Stromal cell of bone marrow (primary cell): ENCODE measurements around the gene ASTN2.
"Not testable (repeated sequence)": the region's sequence is repeated elsewhere in the genome, so short reads cannot be mapped to it uniquely, and the experiment has no call there.

ENCODE experiments used
- DNase-seq: peaks from one replicate; pipeline ENCODE4 v3.0.0-alpha.2; 2012; ENCODE audit warnings: low read depth

The ASTN2 gene

DNA sequence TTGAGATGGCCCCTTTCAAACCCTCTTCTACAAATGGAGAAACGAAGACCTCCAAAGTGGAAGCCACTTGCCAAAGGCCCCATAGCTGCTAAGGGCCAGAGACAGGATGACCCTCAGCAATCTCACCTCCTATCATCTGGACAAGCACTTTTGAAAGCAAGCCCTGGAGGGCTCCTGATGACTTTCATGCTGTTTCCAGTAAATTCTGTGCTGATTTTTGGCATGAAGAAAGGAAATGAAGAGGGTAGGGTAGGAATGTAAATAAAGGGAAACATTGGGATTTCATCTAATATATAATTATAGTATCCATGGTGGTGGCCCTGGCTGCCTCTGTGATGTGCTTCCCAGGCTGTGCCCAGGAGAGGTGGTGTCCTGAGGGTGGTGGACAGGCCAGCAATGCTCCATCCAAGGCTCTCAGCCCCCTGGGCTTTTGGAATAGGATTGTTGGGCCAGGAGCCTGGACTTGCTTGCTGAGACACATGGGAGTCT, 935.8 kb downstream of the ASTN2 start:
- no peak for DNase-seq

DNA sequence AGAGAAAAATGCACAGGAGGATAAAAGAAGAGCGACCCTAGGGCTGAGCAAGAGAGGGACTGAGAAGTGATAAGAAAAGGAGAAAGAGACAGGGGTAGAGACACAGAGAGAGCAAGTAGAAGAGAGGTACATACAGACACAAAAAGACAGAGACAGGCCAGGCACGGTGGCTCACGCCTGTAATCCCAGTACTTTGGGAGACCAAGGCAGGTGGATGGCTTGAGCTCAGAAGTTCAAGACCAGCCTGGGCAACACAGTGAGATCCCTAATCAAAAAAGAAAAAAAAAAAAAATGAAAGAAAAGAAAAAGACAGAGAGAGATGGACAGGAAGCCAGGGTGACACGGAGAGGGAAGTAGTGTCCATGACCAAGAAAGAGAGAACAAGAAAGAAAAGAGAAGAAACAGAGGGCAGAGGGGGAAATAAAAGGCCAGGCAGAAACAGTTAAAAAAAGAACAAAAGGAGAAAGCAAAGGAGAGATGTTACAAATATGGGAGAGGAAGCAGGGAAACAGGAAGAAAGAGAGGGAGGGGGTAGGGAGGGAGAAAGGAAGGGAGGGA, 937.2 kb downstream of the ASTN2 start:
- DNase-seq = no peak

DNA sequence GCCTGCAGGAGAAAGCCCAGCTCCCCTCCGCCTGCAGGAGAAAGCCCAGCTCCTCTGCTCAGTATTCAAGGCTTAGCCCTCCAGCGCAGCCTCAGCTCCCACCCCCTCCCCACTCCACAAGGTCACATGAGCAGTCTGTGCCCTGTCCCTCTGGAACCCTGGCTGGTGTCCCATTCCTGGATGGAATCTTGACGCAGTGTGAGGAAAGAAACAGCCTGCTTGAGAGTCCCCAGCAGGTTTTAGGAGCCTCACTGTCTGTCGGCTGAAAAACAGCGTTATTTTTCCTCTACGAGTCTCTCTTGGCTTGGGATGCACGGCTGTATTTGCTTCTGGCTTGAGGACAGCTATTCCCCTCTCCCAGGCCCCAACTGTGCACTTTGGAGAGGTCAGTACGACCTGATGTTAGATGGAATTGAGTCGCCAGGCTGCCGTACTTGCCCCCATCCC, 937.9 kb downstream of the ASTN2 start:
- no peak for DNase-seq

DNA sequence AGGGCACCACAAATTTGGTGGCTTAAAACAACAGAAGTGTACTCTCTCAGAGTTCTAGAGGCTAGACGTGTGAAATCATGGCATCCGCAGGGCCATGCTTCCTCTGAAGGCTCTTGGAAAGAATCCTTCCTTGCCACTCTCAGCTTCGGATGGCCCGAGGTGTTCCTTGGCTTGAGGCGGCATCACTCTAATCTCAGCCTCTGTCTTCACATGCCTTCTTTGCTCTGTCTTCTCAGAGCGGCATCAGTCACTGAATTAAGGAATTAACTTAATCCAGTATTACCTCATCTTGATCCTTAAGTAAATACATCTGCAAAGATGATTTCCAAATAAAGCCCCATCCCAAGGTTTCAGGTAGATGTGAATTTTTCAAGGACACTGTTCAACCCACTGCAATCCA, 938.9 kb downstream of the ASTN2 start:
- no peak for DNase-seq

DNA sequence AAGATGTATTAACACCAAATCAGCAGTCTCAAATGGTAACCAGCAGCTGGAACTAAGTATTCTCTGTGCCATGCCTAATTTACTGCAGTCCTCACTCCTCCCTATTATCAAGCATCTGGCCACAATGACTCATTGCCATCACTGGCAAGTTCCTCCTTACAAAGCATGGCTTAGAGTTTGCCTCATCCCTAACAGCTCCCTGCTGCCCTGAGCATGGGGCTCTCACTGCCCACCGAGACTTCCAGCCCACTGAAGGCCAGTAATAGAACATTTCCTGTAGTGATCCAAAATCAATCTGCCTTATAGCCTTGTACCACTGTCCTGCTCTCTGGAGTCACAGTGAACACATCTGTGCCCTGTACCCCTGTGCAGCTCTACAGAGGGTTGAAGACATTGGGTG, 939.7 kb downstream of the ASTN2 start:
- no peak for DNase-seq

DNA sequence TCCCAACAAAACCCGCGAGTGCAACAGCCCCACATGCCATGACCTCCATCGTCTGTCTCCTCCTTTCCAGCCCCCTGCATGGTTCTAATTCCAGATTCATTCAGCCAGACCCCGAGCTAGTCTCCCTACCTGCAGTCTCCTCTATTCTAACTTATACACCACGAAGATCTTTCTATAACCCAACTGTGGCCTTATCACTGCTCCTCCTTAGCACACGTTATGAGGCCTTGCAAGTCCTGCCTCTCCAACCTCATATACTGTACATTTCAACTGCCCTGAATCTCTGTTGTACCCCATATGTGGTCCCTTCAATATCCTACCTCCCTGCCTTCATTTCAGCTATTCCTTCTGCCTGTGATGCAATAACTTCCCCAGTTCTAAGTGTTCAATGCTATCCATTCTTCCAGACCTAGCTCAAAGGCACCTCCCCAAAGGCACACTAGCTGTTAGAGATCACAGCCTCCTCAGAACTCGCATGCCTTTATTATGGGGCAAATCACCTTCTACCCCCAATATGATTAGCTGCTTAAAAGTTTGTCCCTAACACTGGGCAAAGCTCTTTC, 942.8 kb downstream of the ASTN2 start:
- DNase-seq = no peak

DNA sequence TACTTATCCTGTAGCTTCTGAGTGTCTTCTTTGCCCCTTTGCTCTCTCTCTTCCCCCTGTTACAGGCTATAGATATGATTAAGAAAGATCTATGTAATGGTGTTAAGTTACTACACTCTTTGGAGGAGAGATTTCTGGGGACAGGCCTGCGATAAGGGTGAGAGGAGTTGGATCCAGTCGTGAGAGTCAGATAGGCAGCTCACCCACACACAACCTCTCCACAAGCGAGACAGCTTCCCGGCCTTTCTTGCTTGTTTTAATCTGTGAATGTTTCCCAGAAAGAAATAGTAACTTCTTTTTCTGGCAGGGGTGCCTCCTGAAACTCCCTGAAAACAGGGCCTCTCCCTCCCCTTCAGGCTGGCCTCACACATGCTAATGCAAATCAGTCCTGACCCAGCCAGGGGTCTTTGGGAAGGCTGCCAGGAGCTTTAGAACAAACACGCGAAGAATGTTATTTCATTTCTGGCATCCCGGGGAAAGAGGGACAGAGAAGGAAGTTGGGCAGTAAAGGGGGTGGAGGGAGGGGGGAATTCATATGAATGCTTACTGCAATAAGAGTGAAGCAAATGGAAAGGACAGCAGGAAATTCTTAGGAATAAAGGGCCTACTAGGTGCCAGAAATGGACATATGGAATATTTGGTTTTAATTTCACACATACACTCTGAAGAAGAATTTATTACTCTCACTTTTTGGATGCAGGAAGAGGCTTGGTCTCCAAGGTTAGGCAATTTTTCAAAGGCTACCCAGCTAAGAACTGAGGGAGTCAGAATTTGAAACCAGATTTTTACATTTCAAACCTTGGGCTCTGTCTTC, 943.6 kb downstream of the ASTN2 start:
- no peak for DNase-seq

DNA sequence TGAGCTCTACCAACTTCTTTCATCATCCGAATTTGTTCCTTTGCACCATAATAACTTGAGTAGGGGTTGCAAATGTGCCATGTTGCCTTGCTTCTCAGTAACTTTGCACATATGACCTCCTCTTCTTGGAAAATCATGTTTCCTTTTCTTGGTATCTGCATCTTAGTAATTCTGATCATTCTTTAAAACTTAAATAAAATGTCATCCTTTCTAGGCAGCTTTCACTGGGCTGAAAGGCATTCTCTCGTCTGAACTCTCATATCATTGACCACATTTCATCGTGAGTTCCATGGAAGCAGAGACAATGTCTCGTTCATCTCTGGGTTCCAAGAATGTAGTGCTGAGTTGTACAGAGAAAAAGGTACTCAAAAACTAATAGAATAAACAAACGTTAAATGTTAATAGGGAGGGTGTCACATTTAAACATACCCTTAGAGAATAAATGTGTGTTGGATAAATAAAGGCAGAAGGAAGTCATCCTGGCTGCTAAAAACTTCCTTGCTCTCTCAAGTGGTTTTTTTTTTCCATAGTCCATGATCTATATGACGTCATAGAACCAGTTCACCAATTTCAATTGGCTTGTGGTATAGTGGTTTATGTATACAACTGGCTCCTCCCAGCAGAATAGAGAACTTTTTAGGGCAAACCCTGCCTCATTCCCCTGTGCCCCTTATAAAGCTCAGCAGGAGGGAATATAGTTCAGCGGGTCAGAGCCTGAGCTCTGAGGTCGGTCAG, 945.9 kb downstream of the ASTN2 start:
- DNase-seq = no peak

DNA sequence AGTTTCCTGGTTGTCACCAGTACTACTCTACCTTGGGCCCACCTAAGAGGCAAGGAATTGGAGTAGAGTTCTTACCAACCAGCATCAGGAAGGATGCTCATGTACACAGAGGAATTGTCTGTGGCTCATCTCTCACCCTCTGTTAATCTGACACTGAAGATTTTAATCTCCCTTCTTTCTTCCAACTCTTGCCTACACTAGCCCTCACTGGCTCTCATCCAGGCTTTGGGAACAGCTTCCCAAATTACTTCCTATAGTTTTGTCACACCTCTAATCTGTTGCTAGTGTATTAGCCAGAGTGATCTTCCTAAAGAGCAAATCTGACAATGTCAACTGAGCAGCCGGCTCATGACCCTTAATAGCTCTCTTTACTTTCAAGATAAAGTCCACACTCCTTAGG, 946.5 kb downstream of the ASTN2 start:
- no peak for DNase-seq

DNA sequence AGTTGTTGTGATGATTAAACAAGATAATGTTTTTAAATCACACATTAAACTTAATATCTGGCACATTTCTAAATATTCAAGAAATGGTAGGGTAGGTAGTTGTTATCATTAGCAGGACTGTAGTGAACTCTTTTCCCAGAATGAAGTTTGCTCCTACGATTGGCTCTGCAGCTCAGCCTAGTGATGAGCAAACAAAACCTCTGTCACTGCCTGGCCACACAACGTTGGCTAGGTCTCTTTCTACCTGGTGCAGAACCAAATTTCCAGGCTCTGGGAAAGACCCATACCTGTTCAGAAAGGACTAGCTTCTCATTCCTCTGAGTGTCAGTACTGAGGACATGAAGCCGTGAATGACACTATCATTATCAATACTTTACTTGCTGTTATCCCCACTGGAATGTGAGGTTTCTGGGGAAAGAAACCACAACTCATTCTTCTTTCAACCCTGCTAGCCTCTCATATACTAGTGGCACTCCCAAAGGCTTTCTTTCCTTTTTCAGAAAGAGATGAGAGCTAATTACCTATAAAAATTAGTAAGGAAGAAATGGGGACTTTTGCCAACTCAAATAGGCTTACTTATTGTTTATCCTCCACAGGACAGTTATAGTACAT, 947.0 kb downstream of the ASTN2 start:
- no peak for DNase-seq

DNA sequence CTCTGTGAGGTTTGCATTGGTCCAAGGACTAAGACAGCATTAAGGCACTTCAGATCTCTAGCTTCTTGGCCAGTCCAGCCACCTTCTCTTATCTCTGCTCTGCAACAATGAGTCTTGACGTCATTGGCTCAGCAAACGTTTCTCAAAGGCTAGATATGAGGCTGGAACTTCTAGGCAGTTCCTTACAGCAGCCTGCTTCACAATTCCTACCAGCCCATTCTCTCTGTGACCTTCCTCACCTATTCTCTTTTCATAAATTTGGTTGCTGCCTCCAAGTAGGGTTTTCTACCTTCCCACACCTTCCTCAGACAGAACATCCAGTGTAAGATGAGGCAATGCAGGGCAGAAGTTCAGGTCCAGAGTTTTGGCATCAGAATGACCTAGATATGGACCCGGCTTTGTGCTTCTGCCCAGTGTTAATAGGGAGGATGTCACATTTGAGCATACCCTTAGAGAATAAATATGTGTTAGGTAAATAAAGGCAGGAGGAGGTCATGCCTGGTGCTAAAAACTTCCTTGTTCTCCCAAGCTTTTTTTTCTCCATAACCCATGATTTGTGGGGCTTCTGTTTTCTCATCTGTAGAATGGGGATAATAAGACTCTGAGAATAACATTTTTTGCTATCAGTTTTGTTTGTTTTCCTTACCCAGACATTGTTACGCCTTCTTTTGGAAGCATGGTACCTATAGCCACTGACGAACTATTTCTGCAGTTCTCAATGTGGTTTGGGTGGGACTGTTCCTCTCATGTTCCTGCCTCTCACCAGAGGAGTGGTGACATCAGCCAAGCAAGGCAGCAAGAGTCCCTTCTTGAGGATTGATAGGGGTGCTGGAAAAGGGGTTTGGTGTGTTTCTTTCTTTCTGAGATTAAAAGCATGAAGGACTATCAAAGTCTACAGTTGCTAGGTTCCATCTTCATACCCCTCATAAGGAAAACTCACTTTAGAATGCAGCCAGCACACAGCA, 948.3 kb downstream of the ASTN2 start:
- no peak for DNase-seq

DNA sequence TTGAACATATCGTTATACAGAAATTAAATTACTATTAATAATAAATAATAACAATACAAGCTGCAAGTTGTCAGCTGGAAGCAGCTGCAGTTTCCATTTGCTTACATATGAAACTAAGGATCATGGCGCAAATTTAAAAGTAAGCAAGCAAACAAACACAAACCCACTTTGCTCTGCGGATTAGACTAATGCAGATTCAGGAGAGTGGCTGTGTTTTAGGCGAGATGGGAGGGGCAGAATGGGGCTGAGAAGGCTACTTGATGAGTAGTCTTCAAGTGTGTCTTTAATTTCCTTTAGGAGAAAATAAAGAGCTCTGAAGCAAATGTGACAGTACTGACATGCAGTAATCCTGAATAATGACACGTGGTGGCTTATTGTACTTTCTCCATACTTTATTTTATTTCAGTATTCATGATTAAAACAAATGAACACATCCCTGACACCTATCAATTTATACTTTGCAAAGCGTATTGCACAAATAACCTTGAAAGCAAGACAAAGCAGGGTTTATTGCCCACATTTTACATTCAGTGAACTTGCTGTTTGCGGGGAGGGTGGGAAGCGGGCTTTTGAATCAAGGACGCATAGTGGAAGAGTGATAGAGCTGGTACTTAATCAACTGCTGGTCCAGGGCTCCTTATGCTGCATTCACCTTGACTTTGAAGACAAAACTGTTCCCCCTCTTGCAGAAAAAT, 949.1 kb downstream of the ASTN2 start:
- DNase-seq = no peak

DNA sequence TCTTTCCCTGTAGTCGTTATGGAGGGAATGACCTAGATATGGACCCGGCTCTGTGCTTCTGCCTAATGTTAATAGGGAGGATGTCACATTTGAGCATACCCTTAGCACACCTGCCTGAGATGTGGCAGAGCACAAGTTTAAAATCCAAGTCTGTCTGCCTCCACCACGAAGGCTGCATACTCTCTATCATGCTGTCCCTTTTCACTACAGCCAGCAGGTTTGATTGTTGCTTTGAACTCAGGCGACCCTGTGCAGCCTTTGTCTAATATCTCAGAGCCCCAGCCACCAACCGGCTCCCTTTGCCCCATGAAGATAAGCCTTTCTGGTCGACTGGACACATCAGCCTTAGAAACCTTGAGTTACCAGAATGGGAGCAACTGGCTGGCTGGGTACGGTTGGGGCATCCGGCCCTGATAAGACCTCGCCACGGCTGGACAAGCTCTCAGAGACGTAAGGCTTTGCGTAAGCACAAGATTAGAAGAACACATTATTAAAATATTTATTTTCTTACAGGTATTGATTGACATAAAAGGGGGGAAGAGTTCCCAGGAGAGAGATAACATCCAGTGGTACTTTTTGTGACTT, 949.8 kb downstream of the ASTN2 start:
- no peak for DNase-seq

DNA sequence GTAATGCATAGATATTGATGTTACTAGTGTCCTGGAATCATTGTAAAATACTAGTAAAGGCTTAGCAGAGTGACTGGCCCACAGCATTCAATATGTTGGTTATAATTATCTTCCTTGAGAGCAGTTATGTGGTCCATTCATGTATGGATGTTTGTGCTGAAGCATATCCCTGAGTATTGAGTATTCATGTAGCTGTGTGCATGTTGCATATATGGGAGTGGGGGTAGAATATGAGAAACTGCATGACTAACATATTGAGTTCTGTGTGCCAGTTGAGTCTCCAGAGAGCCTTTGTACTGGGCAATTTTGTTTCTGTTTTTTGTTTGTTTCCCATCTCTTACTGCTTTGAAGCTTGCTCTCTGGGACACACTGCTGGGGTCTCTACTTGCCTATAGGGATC, 950.4 kb downstream of the ASTN2 start:
- no peak for DNase-seq

DNA sequence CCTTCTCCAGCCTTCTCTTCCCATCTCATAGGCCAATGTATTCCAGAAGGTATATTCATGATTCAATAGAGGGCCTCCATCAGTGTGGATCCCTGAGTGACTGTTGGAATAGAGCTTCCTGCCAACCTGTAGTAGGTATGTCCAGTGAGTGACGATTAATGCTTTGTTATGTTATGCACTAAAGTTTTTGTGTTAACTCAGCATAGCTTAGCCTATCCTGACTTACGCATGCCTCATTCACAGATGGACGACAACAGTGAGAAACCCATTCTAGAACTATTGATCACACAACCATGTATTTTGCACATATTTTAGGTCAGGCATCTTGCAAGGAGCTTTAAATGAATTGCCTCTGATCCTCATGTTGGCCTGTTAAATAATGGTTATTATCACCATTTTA, 953.2 kb downstream of the ASTN2 start:
- DNase-seq = no peak

DNA sequence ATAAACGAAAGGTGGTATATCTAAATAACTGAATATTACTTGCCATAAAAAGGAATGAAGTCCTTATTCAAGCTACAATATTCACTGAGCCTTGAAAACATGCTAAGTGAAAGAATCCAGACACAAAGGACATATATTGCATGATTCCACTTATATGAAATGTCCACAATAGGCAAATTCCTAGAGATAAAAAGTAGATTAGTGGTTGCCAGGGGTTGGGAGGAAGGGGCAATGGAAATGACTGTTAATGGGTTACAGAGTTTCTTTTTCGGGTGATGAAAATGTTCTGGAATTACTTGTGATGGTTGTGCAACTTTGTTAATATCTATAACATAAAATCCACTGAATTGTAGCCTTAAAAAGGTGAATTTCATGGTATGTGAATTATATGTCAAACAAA, 954.8 kb downstream of the ASTN2 start:
- no peak for DNase-seq

DNA sequence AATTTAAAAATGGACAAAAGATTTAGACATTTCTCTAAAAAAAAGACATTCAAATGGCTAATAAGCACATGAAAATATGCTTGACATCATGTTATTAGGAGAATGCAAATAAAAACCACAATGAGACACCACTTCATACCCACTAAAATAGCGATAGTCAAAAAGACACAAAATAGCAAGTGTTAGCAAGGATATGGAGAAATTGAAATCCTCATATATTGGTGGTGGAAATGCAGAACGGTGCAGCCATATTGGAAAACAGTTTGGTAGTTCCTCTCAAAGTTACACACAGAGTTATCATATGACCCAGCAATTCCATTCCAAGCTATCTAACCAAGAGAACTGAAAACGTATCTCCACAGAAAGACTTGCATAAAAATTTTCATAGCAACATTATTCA, 955.3 kb downstream of the ASTN2 start:
- DNase-seq = no peak

DNA sequence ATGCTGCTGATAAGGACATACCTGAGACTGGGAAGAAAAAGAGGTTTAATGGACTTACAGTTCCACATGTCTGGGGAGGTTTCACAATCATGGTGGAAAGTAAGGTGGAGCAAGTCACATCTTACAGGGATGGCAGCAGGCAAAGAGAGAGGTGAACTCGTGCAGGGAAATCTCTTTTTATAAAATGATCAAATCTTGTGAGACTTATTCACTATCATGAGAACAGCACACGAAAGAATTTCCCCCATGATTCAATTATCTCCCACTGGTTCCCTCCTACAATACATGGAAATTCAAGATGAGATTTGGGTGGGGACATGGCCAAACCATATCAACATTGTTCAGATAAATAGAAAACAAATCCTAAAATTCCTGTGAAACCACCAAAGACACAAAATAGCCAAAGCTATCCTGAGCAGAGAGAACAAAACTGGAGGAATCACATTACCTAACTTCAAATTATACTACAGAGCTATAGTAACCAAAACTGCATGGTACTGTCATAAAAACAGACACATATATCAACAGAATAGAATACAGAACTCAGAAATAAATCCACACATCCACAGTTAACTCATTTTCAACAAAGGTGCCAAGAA, 958.3 kb downstream of the ASTN2 start:
- no peak for DNase-seq

DNA sequence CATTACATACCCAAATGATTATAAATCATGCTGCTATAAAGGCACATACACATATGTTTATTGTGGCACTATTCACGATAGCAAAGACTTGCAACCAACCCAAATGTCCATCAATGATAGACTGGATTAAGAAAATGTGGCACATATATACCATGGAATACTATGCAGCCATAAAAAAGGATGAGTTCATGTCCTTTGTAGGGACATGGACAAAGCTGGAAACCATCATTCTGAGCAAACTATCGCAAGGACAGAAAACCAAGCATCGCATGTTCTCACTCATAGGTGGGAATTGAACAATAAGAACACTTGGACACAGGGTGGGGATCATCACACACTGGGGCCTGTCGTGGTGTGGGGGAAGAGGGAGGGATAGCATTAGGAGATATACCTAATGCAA, 960.3 kb downstream of the ASTN2 start:
- DNase-seq = not testable (repeated sequence)

DNA sequence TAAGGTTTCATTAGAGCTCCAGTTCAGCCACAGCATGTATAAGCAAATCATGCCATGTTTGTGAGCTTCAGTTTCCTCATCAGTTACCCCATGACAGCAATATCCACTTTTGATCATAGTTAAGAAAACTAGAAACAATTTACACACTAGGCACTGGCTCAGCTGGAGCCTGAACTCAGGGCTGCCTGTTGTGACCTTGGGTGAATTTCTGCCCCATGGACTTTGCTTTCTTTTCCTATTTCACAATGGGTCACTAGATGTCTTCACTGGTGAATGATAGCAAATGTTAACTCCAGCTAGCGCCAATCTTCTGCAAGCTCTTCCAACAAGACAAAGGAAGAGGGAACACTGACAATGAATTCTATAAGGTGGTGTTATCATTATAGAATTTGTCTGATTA, 961.1 kb downstream of the ASTN2 start:
- no peak for DNase-seq
